CD14-positive monocyte (primary cell): ENCODE results near the gene RSRC1. TPM values are rescaled to one million over a fixed set of nuclear protein-coding genes. Genes with fewer than 3 reads are reported as not detected.

Source experiments
- DNase-seq, 3 donors: peaks; one replicate each; pipeline ENCODE4 v3.0.0-alpha.2; 2011 to 2022
- H2AFZ ChIP-seq: 2 replicates; pipeline ENCODE4 v1.6.0; 2012; ENCODE audit warnings: mild to moderate bottlenecking, low read depth, low read length, inconsistent platforms; ENCODE audit not compliant: insufficient read depth, poor library complexity, severe bottlenecking
- H3K27ac ChIP-seq, 2 donors: 1 replicate in 1 of 2; 2 replicates in 1 of 2; pipeline ENCODE4 v1.5.1; 2012 to 2013; ENCODE audit warnings: low read length in 2 of 2, control low read depth in 1 of 2, inconsistent platforms in 1 of 2, low read depth in 1 of 2, mild to moderate bottlenecking in 1 of 2
- H3K27me3 ChIP-seq, 2 donors: one replicate each; pipeline versions ENCODE4 v1.6.0 to v1.6.1; 2011 to 2013; ENCODE audit warnings: low read length in 2 of 2; ENCODE audit not compliant: control insufficient read depth in 2 of 2, insufficient read depth in 2 of 2
- H3K36me3 ChIP-seq, 2 donors: replicated peaks in 1 of 2; 1 replicate in 1 of 2; 2 replicates in 1 of 2; pipeline versions ENCODE4 v1.5.1 to v1.6.1; 2012 to 2013; ENCODE audit warnings: low read length in 2 of 2, control low read depth in 1 of 2, inconsistent platforms in 1 of 2, mild to moderate bottlenecking in 1 of 2; ENCODE audit not compliant: insufficient read depth in 2 of 2, control insufficient read depth in 1 of 2
- H3K4me1 ChIP-seq, 2 donors: 1 replicate in 1 of 2; 2 replicates in 1 of 2; pipeline versions ENCODE4 v1.5.1 to v1.6.1; 2012 to 2013; ENCODE audit warnings: low read length in 2 of 2, control low read depth in 1 of 2, inconsistent platforms in 1 of 2, mild to moderate bottlenecking in 1 of 2, moderate library complexity in 1 of 2; ENCODE audit not compliant: insufficient read depth in 2 of 2, control insufficient read depth in 1 of 2
- H3K4me2 ChIP-seq: replicated peaks from 2 replicates; pipeline ENCODE3; 2012; ENCODE audit warnings: low read length, moderate library complexity, mild to moderate bottlenecking; ENCODE audit not compliant: poor library complexity, severe bottlenecking; ENCODE audit errors: extremely low read depth
- H3K4me3 ChIP-seq, 3 experiments: fragments of 200-600 bp in 1 of 3; sonication (generic) in 1 of 3; replicated peaks in 1 of 3; 1 replicate in 2 of 3; 2 replicates in 1 of 3; pipeline ENCODE4 v1.5.1; 2011 to 2013; ENCODE audit warnings: low read length in 3 of 3, mild to moderate bottlenecking in 3 of 3, control low read depth in 2 of 3, low read depth in 2 of 3, inconsistent platforms in 1 of 3, moderate library complexity in 1 of 3
- H3K79me2 ChIP-seq: 2 replicates; pipeline ENCODE4 v1.6.0; 2012; ENCODE audit warnings: mild to moderate bottlenecking, control low read depth, inconsistent platforms, low read length, moderate library complexity; ENCODE audit not compliant: insufficient read depth
- H3K9ac ChIP-seq: 2 replicates; pipeline ENCODE4 v1.6.0; 2017; ENCODE audit warnings: low read length, mild to moderate bottlenecking; ENCODE audit not compliant: insufficient read depth, poor library complexity, severe bottlenecking
- H3K9me3 ChIP-seq, 2 donors: replicated peaks in 1 of 2; 1 replicate in 1 of 2; 2 replicates in 1 of 2; pipeline versions ENCODE4 v1.5.1 to v1.6.1; 2012 to 2013; ENCODE audit warnings: low read length in 2 of 2, control low read depth in 1 of 2; ENCODE audit not compliant: control insufficient read depth in 1 of 2, insufficient read depth in 1 of 2
- H4K20me1 ChIP-seq: 2 replicates; pipeline ENCODE4 v1.6.0; 2012; ENCODE audit warnings: mild to moderate bottlenecking, low read length, control low read depth, moderate library complexity; ENCODE audit not compliant: insufficient read depth
- H3K27ac Mint-ChIP-seq, 7 donors: one replicate each; pipeline ENCODE4 v1.8.0; 2020; ENCODE audit warnings: mild to moderate bottlenecking in 7 of 7, mixed read lengths in 7 of 7, moderate library complexity in 6 of 7, inconsistent platforms in 2 of 7
- H3K27me3 Mint-ChIP-seq, 3 donors: one replicate each; pipeline ENCODE4 v1.8.0; 2021 to 2022; ENCODE audit warnings: low read depth in 3 of 3, mild to moderate bottlenecking in 3 of 3, mixed read lengths in 3 of 3, moderate library complexity in 3 of 3, inconsistent platforms in 1 of 3
- H3K36me3 Mint-ChIP-seq, 2 donors: one replicate each; pipeline ENCODE4 v1.8.0; 2020; ENCODE audit warnings: mixed read lengths in 2 of 2, inconsistent platforms in 1 of 2, mild to moderate bottlenecking in 1 of 2
- H3K4me1 Mint-ChIP-seq: one replicate; pipeline ENCODE4 v1.8.0; 2020; ENCODE audit warnings: mild to moderate bottlenecking, mixed read lengths
- H3K4me3 Mint-ChIP-seq, 2 donors: one replicate each; pipeline ENCODE4 v1.8.0; 2020; ENCODE audit warnings: mild to moderate bottlenecking in 2 of 2, mixed read lengths in 2 of 2, moderate library complexity in 1 of 2
- H3K9me3 Mint-ChIP-seq, 7 donors: one replicate each; pipeline ENCODE4 v1.8.0; 2020 to 2022; ENCODE audit warnings: mixed read lengths in 7 of 7, mild to moderate bottlenecking in 6 of 7, moderate library complexity in 6 of 7, inconsistent platforms in 2 of 7
- CTCF ChIP-seq: fragments of 200-600 bp; IDR thresholded peaks from one replicate; pipeline ENCODE4 v1.8.0; 2022; ENCODE audit warnings: antibody characterized with exemption, mild to moderate bottlenecking
- WGBS: methylation state at CpG from one replicate; pipeline ENCODE4 v1.1.5; 2013; ENCODE audit warnings: missing lambda C conversion rate; ENCODE audit not compliant: insufficient coverage; 5-methylcytosine and 5-hydroxymethylcytosine counted together
- intact Hi-C, 2 donors: fragments of 100-400 bp; cut with micrococcal nuclease; formaldehyde crosslinking; loops; one replicate each; pipeline versions ENCODE4 v1.15.0 to v1.15.1; 2023
- polyA plus RNA-seq, 3 donors: library from polyadenylated mRNA; depleted of rRNA in 1 of 3; unstranded in 2 of 3; stranded (reverse) in 1 of 3; fragments of 300-500 nt in 2 of 3; fragments of >200 nt in 1 of 3; fragmentation: Illumina TruSeq in 2 of 3; gene quantifications; 1 replicate in 2 of 3; 2 replicates in 1 of 3; pipeline ENCODE4 v1.2.3, GENCODE V29; 2012 to 2021

RSRC1 gene
- polyA plus RNA-seq, 3 donors, result 6.6 to 31.7 (median 15.1) TPM

GRCh38 chr3:158404131-158404718 lies 294.3 kb downstream of the RSRC1 start:
- Mint-ChIP-seq H3K27ac (no peak overlapping the region), H3K9me3 (no peaks in the 10 kb centered on the region), H3K4me1 (no peaks in the 10 kb centered on the region), H3K36me3 (no peaks in the 10 kb centered on the region), H3K27me3 (peaks cover 0 to 1% (median 0%) of the 10 kb centered on the region in 3 donors), H3K4me3 (no peak overlapping the region)
- no CpG with 5 or more reads among the region's 1 CpG for whole genome bisulfite sequencing
- Histone ChIP-seq H3K4me3 (no peak overlapping the region), H3K4me1 (no peaks in the 10 kb centered on the region), H3K27ac (no peak overlapping the region), H2AFZ (no peak overlapping the region), H4K20me1 (no peaks in the 10 kb centered on the region), H3K79me2 (no peaks in the 10 kb centered on the region), H3K9ac (no peak overlapping the region), H3K27me3 (no peaks in the 10 kb centered on the region), H3K36me3 (no peaks in the 10 kb centered on the region), H3K9me3 (no peaks in the 10 kb centered on the region), H3K4me2 (no peak overlapping the region)
- TF ChIP-seq CTCF, result no peak
- DNase-seq, result no peak
- intact Hi-C loops, result no loop called here

DNA sequence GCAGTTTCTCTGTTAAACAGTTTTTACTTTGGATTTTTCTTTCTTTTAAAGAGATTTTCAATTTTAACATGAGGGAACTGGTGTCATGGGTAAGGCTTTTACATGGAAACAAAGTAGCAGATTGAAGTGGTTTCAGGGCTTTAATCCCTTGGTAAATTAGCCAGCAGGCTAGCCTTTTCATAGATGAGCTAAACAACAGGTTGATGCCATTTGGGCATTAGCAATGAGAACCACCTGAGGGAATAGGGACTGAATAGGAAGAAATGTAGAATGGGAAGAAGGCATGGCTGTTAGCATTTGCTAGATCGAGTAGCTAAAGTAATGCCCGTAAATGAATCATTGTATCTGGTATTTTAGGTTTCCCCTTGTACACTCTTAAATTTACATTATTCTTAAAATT lies 295.6 kb downstream of the RSRC1 start:
- H3K27me3 Mint-ChIP-seq, result peaks cover 0 to 1% (median 0%) of the 10 kb centered on the region in 3 donors
- H3K9me3 Mint-ChIP-seq, result no peaks in the 10 kb centered on the region
- Histone ChIP-seq H3K4me1 (no peaks in the 10 kb centered on the region), H3K9me3 (no peaks in the 10 kb centered on the region), H3K4me2 (no peak overlapping the region), H3K27ac (no peak overlapping the region), H3K36me3 (no peaks in the 10 kb centered on the region), H3K4me3 (no peak overlapping the region), H2AFZ (no peak overlapping the region), H3K27me3 (no peaks in the 10 kb centered on the region), H3K79me2 (no peaks in the 10 kb centered on the region), H4K20me1 (no peaks in the 10 kb centered on the region), H3K9ac (no peak overlapping the region)
- no peaks in the 10 kb centered on the region for H3K4me1 Mint-ChIP-seq
- no peaks in the 10 kb centered on the region for H3K36me3 Mint-ChIP-seq
- H3K27ac Mint-ChIP-seq, result no peak overlapping the region
- H3K4me3 Mint-ChIP-seq, result no peak overlapping the region
- no peak for DNase-seq
- intact Hi-C loops, result no loop called here
- no peak for TF ChIP-seq CTCF
- WGBS, result no CpG with 5 or more reads among the region's 2 CpGs
